GOT3 (cell line): Measurements from ENCODE around the gene LSM3.

Experiments
- DNase-seq: peaks from one replicate; lab custom pipeline; 2025; ENCODE audit warnings: mixed read lengths; lab: John Stamatoyannopoulos, UW

The LSM3 gene

GRCh38 chr3:14240366-14240765 is 61.7 kb downstream of the LSM3 start:
- DNase-seq = no peak

- no peak for DNase-seq
Measured at GRCh38 chr3:14241716-14242115, 63.1 kb downstream of the LSM3 start.

- DNase-seq = no peak
Measured at GRCh38 chr3:14242490-14243311, 64.1 kb downstream of the LSM3 start.

GRCh38 chr3:14243782-14244181 is 65.2 kb downstream of the LSM3 start:
- no peak for DNase-seq

- DNase-seq = no peak
Measured at GRCh38 chr3:14244521-14245247, 66.1 kb downstream of the LSM3 start.

GRCh38 chr3:14245248-14245639 is 66.6 kb downstream of the LSM3 start:
- no peak for DNase-seq

- no peak for DNase-seq
Measured at GRCh38 chr3:14245822-14246221, 67.2 kb downstream of the LSM3 start.

GRCh38 chr3:14246414-14246813 is 67.8 kb downstream of the LSM3 start:
- DNase-seq = no peak

GRCh38 chr3:14248477-14248848 is 69.8 kb downstream of the LSM3 start:
- no peak for DNase-seq

GRCh38 chr3:14248849-14249523 is 70.4 kb downstream of the LSM3 start:
- DNase-seq = no peak
